MM.1S (cell line): Measurements from ENCODE around the gene MASP2.
A peak's percentile ranks its signal among the peaks of the same experiment; 100 is the strongest.

Experiments
- DNase-seq: peaks from one replicate; pipeline ENCODE4 v3.0.0-alpha.2; 2015
- H2AFZ ChIP-seq: fragments of 300-600 bp; sonication (generic); 2 replicates; pipeline ENCODE4 v1.6.0; 2016; ENCODE audit warnings: antibody characterized with exemption, low read length
- H3F3A ChIP-seq: fragments of 300-600 bp; sonication (generic); 2 replicates; pipeline ENCODE4 v1.6.1; 2016; ENCODE audit warnings: mild to moderate bottlenecking, antibody characterized with exemption, low read length, moderate library complexity, mixed read lengths; ENCODE audit not compliant: insufficient read depth
- H3K27ac ChIP-seq: fragments of 300-600 bp; sonication (generic); 2 replicates; pipeline ENCODE4 v1.5.1; 2016; ENCODE audit warnings: mild to moderate bottlenecking, low read length
- H3K27me3 ChIP-seq: fragments of 300-600 bp; sonication (generic); replicated peaks from 2 replicates; pipeline ENCODE4 v1.6.0; 2016; ENCODE audit warnings: low read length; ENCODE audit not compliant: insufficient read depth
- H3K36me3 ChIP-seq: fragments of 300-600 bp; sonication (generic); replicated peaks from 2 replicates; pipeline ENCODE4 v1.6.1; 2016; ENCODE audit warnings: mild to moderate bottlenecking, low read length, mixed read lengths; ENCODE audit not compliant: insufficient read depth
- H3K4me1 ChIP-seq: fragments of 300-600 bp; sonication (generic); 2 replicates; pipeline ENCODE4 v1.6.1; 2016; ENCODE audit warnings: low read length, mixed read lengths
- H3K4me2 ChIP-seq: fragments of 300-600 bp; sonication (generic); 2 replicates; pipeline ENCODE4 v1.6.0; 2016; ENCODE audit warnings: low read depth, low read length
- H3K4me3 ChIP-seq: fragments of 300-600 bp; sonication (generic); 2 replicates; pipeline ENCODE4 v1.5.1; 2016; ENCODE audit warnings: low read length, mixed read lengths
- H3K79me2 ChIP-seq: fragments of 300-600 bp; sonication (generic); 2 replicates; pipeline ENCODE4 v1.6.1; 2016; ENCODE audit warnings: mixed run types, low read length, mixed read lengths
- H3K9ac ChIP-seq: fragments of 300-600 bp; sonication (generic); 2 replicates; pipeline ENCODE4 v1.6.1; 2016; ENCODE audit warnings: low read length, mixed read lengths
- H3K9me2 ChIP-seq: fragments of 300-600 bp; sonication (generic); replicated peaks from 2 replicates; pipeline ENCODE4 v1.6.1; 2016; ENCODE audit warnings: mild to moderate bottlenecking, low read length, mixed read lengths; ENCODE audit not compliant: insufficient read depth
- H3K9me3 ChIP-seq: fragments of 300-600 bp; sonication (generic); replicated peaks from 2 replicates; pipeline ENCODE4 v1.6.1; 2016; ENCODE audit warnings: mild to moderate bottlenecking, low read length, mixed read lengths; ENCODE audit not compliant: insufficient read depth
- H4K20me1 ChIP-seq: fragments of 300-600 bp; sonication (generic); 2 replicates; pipeline ENCODE4 v1.6.1; 2016; ENCODE audit warnings: mild to moderate bottlenecking, low read length, moderate library complexity, mixed read lengths; ENCODE audit not compliant: insufficient read depth
- EZH2 ChIP-seq: fragments of 300-600 bp; sonication (generic); optimal IDR thresholded peaks from 2 replicates; pipeline ENCODE3; 2017; ENCODE audit warnings: low read depth, mild to moderate bottlenecking, antibody characterized with exemption, low read length, mixed read lengths
- EZH2phosphoT487 ChIP-seq: fragments of 300-600 bp; sonication (generic); IDR thresholded peaks from 2 replicates; pipeline ENCODE4 v1.6.1; 2018; ENCODE audit warnings: antibody characterized with exemption, low read length
- TF ChIP-seq, protein P1 (sequence below): fragments of 300-600 bp; sonication (generic); IDR thresholded peaks from 2 replicates; pipeline ENCODE4 v1.5.1; 2016; ENCODE audit warnings: antibody characterized with exemption, low read length, mixed read lengths

MASP2 gene

DNA sequence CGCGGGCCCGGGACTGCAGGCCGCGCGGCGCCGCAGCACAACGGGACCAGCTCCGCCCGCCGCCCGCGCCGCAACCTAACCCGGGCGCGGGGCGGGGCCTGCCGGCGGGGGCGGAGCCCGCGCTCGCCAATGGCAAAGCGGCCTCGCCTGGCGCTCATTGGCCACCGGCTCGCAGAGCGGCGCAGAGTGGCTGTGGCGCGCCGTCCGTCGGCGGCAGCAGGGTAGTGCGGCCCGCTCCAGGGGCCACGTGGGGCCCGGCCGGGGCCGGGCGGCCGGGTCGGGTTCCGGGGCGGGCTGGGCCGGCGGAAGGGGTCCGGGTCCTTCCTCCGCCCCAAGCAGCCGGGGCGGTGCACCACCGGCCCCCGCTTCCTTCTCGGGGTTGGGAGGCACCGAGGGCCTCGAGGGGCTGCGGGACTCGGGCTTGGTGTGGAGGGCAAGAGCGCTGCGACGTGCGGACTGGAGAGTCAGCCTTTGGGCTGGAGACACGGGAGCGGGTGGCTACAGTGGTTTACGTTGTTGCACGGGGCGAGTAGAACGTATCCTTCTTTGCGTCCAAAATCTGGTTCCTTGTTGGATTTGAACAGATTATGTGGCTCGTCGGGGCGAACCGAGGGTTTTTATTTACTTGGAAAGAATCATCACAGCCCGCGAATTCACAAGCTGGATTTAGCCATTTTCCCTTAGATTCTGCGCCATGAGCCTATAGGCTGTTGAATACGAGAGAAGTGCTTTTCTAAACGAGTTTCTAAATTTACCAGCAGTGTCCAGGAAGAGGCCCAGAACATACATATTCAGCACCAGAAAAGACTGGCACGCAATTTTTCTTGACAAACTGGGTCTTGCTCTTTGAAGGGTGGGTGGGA is 13.2 kb upstream of the MASP2 start, which contains the start of gene SRM:
SRM (minus strand) TSS at position 51 of the 863 bp plus-strand sequence. CDS start 75 bp downstream, outside the sequence.
- H3K36me3 ChIP-seq = peaks cover 5% of the 10 kb centered on the region
- H3K4me1 ChIP-seq = peaks cover 10% of the 10 kb centered on the region
- H3K4me2 ChIP-seq = peak within 1 kb of the TSS; percentile 87
- H3F3A ChIP-seq = peaks cover 8% of the 10 kb centered on the region
- peak within 1 kb of the TSS; percentile 99 for H3K4me3 ChIP-seq
- H3K79me2 ChIP-seq = peaks cover 42% of the 10 kb centered on the region
- H3K27ac ChIP-seq = peak within 1 kb of the TSS; percentile 55
- TF ChIP-seq EZH2phosphoT487 = no peak
- TF ChIP-seq, protein P1, sequence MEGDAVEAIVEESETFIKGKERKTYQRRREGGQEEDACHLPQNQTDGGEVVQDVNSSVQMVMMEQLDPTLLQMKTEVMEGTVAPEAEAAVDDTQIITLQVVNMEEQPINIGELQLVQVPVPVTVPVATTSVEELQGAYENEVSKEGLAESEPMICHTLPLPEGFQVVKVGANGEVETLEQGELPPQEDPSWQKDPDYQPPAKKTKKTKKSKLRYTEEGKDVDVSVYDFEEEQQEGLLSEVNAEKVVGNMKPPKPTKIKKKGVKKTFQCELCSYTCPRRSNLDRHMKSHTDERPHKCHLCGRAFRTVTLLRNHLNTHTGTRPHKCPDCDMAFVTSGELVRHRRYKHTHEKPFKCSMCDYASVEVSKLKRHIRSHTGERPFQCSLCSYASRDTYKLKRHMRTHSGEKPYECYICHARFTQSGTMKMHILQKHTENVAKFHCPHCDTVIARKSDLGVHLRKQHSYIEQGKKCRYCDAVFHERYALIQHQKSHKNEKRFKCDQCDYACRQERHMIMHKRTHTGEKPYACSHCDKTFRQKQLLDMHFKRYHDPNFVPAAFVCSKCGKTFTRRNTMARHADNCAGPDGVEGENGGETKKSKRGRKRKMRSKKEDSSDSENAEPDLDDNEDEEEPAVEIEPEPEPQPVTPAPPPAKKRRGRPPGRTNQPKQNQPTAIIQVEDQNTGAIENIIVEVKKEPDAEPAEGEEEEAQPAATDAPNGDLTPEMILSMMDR = no peak
- TF ChIP-seq EZH2 = no peak
- H3K9me3 ChIP-seq = no peaks in the 10 kb centered on the region
- DNase-seq = peak; percentile 95
- peak within 1 kb of the TSS; percentile 98 for H2AFZ ChIP-seq
- no peaks in the 10 kb centered on the region for H3K27me3 ChIP-seq
- peak within 1 kb of the TSS; percentile 95 for H3K9ac ChIP-seq
- H4K20me1 ChIP-seq = no peaks in the 10 kb centered on the region
- no peaks in the 10 kb centered on the region for H3K9me2 ChIP-seq

DNA sequence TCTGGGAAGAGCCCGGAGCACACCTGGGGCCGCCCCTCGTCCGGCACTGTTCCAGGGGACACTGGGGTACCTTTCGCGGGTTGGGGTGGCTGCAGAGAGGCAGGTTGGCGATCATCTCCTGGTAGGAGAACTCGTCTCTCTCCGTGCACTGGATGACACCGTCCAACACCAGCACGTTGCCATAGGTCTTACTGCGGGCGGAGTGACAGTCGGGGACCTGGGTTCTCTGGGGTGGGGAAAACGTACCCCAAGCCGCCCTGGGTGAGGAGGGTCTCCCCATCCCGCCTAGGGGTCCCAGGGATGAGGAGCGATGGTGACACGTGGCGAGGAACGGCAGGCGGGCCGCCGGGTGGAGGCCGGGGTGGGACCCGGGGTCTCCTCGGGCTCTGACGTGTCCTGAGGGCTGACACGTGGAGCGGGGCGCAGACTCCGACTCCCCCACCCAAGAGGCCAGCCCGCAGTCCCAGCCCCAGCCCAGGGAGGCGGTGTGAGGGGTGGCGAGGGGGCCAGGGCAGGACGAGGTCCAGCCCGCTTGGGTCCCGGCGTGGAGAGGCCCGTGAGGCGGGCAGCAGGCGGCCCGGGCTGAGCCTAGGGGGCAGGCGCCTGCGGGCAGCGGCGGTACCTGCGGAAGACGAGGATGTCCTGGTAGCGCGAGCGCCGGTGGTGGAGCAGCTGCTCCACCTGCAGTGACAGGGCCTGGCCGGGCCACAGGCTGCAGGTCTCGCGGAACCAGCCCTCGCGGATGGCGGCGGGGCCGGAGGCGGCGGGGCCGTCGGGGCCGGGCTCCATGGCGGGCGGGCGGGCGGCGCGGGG is 12.3 kb upstream of the MASP2 start:
- Histone ChIP-seq H3K4me1 (peaks cover 10% of the 10 kb centered on the region), H2AFZ (peak overlapping the region; percentile 85), H3K79me2 (peaks cover 42% of the 10 kb centered on the region)

DNA sequence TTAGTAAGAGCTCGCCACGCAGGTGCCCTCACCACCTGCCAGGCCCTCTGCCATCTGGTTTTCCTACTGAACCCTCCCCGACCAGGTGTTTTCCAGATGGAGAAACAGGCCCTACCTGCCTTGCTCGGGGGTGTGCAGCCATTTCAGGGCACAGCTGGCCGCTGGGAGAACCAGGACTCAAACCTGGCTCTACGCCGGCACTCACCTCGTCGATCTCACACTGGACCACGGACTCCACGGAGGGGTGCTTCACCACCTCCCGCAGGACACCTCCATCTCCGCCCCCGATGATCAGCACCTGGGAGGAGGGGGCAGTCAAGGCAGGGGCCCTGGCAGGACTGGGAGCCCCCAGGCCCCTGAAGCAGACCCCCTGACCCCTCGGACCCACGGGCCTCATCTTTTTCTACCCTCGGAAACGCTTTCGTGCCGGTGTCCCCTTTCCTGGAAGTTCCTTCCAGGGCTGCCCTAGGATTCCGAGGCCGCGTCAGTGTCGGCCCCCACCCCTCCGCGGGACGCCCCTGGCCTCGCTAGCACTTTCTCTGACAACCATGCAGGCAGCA is 11.6 kb upstream of the MASP2 start:
- Histone ChIP-seq H3K36me3 (no peaks in the 10 kb centered on the region; the same call in none of the 2 replicates), H2AFZ (peak overlapping the region; percentile 85), H3K4me3 (peak overlapping the region; percentile 99), H3K27ac (no peak overlapping the region), H3K79me2 (peaks cover 42% of the 10 kb centered on the region), H3K9me2 (no peaks in the 10 kb centered on the region), H3K4me2 (peak overlapping the region; percentile 87), H3K9me3 (no peaks in the 10 kb centered on the region), H4K20me1 (0 out of 2 replicates have a peak, but pooled peaks cover 3% of the 10 kb centered on the region), H3K4me1 (peaks cover 12% of the 10 kb centered on the region), H3K9ac (peak overlapping the region; percentile 95), H3F3A (peaks cover 18% of the 10 kb centered on the region), H3K27me3 (no peaks in the 10 kb centered on the region)
- DNase-seq = no peak
- no peak for TF ChIP-seq EZH2
- TF ChIP-seq, protein P1 = no peak
- TF ChIP-seq EZH2phosphoT487 = no peak

More for the DNA sequence above, 12.3 kb upstream of the MASP2 start:
- Histone ChIP-seq H3F3A (peaks cover 11% of the 10 kb centered on the region), H3K9me2 (no peaks in the 10 kb centered on the region), H3K4me3 (peak overlapping the region; percentile 99), H3K9me3 (no peaks in the 10 kb centered on the region), H3K27ac (peak overlapping the region; percentile 10; the same call in 1 of the 2 replicates), H4K20me1 (0 out of 2 replicates have a peak, but pooled peaks cover 1% of the 10 kb centered on the region), H3K4me2 (peak overlapping the region; percentile 87), H3K9ac (peak overlapping the region; percentile 95), H3K36me3 (no peaks in the 10 kb centered on the region; the same call in none of the 2 replicates), H3K27me3 (no peaks in the 10 kb centered on the region)
- TF ChIP-seq EZH2phosphoT487 = no peak
- TF ChIP-seq EZH2 = no peak
- TF ChIP-seq, protein P1 = no peak
- peak; percentile 24 for DNase-seq
